ENCODE data around the gene SLC20A1. TPM values are rescaled to one million over a fixed set of nuclear protein-coding genes. Genes with fewer than 3 reads are reported as not detected.

SLC20A1 gene
- total RNA-seq, 4 donors from 2014 or later, result 9.4 to 173 (median 148) TPM

GRCh38 chr2:112646791-112647689 lies 1.3 kb downstream of the SLC20A1 start:
- Histone ChIP-seq H3K9me3 (no peaks in the 10 kb centered on the region), H3K27ac (peak overlapping the region; percentile 99 to 100 (median 100)), H3K36me3 (peaks cover 0 to 30% (median 11%) of the 10 kb centered on the region in 4 donors), H3K4me1 (peaks cover 6 to 59% (median 31%) of the 10 kb centered on the region in 4 donors), H3K27me3 (no peaks in the 10 kb centered on the region), H3K4me3 (peak overlapping the region; percentile 86 to 99 (median 93))
- 48 to 77% methylated on average over 11 to 20 of the region's 20 CpGs for WGBS, 2 donors (ENCODE audit: low coverage in 1 of 2)
- in situ Hi-C loops (cut with MboI; ENCODE audit: low pct_ligation_motif_present in 1 of 4, low pct_unique_long_range_greater_than_20kb in 1 of 4, low sequenced_read_pairs in 3 of 4) (no loop called here), intact Hi-C loops (cut with DNase I; ENCODE audit: low total_unique reads) (no loop called here)
- DNase-seq, result no peak
- TF ChIP-seq CTCF (IDR thresholded peaks at IDR 0.05), result no peak
- no peak for TF ChIP-seq POLR2AphosphoS5 (IDR thresholded peaks at IDR 0.05)
- no peak for TF ChIP-seq POLR2A (IDR thresholded peaks at IDR 0.05)
- no peak for TF ChIP-seq EP300 (IDR thresholded peaks at IDR 0.05; ENCODE audit: low read depth)

GRCh38 chr2:112648081-112648480 lies 2.3 kb downstream of the SLC20A1 start:
- no peaks in the 10 kb centered on the region for H3K27me3 ChIP-seq
- in situ Hi-C loops (cut with MboI; ENCODE audit: low pct_ligation_motif_present in 1 of 4, low pct_unique_long_range_greater_than_20kb in 1 of 4, low sequenced_read_pairs in 3 of 4) (no loop called here), intact Hi-C loops (cut with DNase I; ENCODE audit: low total_unique reads) (no loop called here)
- H3K4me3 ChIP-seq, result peak overlapping the region in 1 of 4 donors; percentile 91
- no peak overlapping the region for H3K27ac ChIP-seq
- no peak for TF ChIP-seq POLR2A (IDR thresholded peaks at IDR 0.05)
- no peak for TF ChIP-seq CTCF (IDR thresholded peaks at IDR 0.05)
- TF ChIP-seq EP300 (IDR thresholded peaks at IDR 0.05; ENCODE audit: low read depth), result no peak
- TF ChIP-seq POLR2AphosphoS5 (IDR thresholded peaks at IDR 0.05), result no peak
- H3K36me3 ChIP-seq, result peaks cover 0 to 41% (median 16%) of the 10 kb centered on the region in 4 donors
- WGBS, 2 donors (ENCODE audit: low coverage in 1 of 2), result 70 to 89% methylated on average over 2 of the region's 2 CpGs
- H3K9me3 ChIP-seq, result no peaks in the 10 kb centered on the region
- H3K4me1 ChIP-seq, result peaks cover 6 to 53% (median 31%) of the 10 kb centered on the region in 4 donors
- DNase-seq, result no peak

- no peak for DNase-seq
- Histone ChIP-seq H3K27ac (no peak overlapping the region), H3K36me3 (peaks cover 0 to 64% (median 27%) of the 10 kb centered on the region in 4 donors), H3K4me3 (no peak overlapping the region), H3K9me3 (no peaks in the 10 kb centered on the region), H3K27me3 (no peaks in the 10 kb centered on the region), H3K4me1 (peaks cover 0 to under 1% (median 0%) of the 10 kb centered on the region in 4 donors)
- WGBS, 2 donors (ENCODE audit: low coverage in 1 of 2), result 87 to 92% methylated on average over 4 of the region's 4 CpGs
- in situ Hi-C loops (cut with MboI; ENCODE audit: low pct_ligation_motif_present in 1 of 4, low pct_unique_long_range_greater_than_20kb in 1 of 4, low sequenced_read_pairs in 3 of 4), result no loop called here
- intact Hi-C loops (cut with DNase I; ENCODE audit: low total_unique reads), result no loop called here
- TF ChIP-seq POLR2AphosphoS5 (IDR thresholded peaks at IDR 0.05), result no peak
- no peak for TF ChIP-seq CTCF (IDR thresholded peaks at IDR 0.05)
- TF ChIP-seq EP300 (IDR thresholded peaks at IDR 0.05; ENCODE audit: low read depth), result no peak
- TF ChIP-seq POLR2A (IDR thresholded peaks at IDR 0.05), result no peak
Observed at GRCh38 chr2:112656679-112657078, 10.9 kb downstream of the SLC20A1 start.

- DNase-seq, result no peak
- Histone ChIP-seq H3K27me3 (no peaks in the 10 kb centered on the region), H3K4me3 (no peak overlapping the region), H3K4me1 (peaks cover 0 to 3% (median 0%) of the 10 kb centered on the region in 4 donors), H3K36me3 (peaks cover 0 to 54% (median 23%) of the 10 kb centered on the region in 4 donors), H3K27ac (no peak overlapping the region), H3K9me3 (no peaks in the 10 kb centered on the region)
- WGBS, 2 donors (ENCODE audit: low coverage in 1 of 2), result 83 to 86% methylated on average over 2 of the region's 2 CpGs
- intact Hi-C loops (cut with DNase I; ENCODE audit: low total_unique reads), result no loop called here
- in situ Hi-C loops (cut with MboI; ENCODE audit: low pct_ligation_motif_present in 1 of 4, low pct_unique_long_range_greater_than_20kb in 1 of 4, low sequenced_read_pairs in 3 of 4), result no loop called here
- TF ChIP-seq EP300 (IDR thresholded peaks at IDR 0.05; ENCODE audit: low read depth) (no peak), CTCF (IDR thresholded peaks at IDR 0.05) (no peak), POLR2A (IDR thresholded peaks at IDR 0.05) (no peak), POLR2AphosphoS5 (IDR thresholded peaks at IDR 0.05) (no peak)
Observed at GRCh38 chr2:112658301-112658700, 12.6 kb downstream of the SLC20A1 start.
